KMS-11 (cell line): ENCODE measurements around the gene LRRC4C.

Experiments
- H2AFZ ChIP-seq: fragments of 200-600 bp; sonication (generic); 2 replicates; pipeline ENCODE4 v1.6.1; 2016; ENCODE audit warnings: antibody characterized with exemption, mixed run types, low read depth
- H3K27ac ChIP-seq: fragments of 200-600 bp; sonication (generic); 2 replicates; pipeline ENCODE4 v1.6.1; 2016; ENCODE audit warnings: mild to moderate bottlenecking, mixed run types
- H3K27me3 ChIP-seq: fragments of 200-600 bp; sonication (generic); 2 replicates; pipeline ENCODE4 v1.6.1; 2017; ENCODE audit warnings: mild to moderate bottlenecking, low read depth, mixed run types, moderate library complexity; ENCODE audit not compliant: insufficient read depth
- H3K36me3 ChIP-seq: fragments of 200-600 bp; sonication (generic); 2 replicates; pipeline ENCODE4 v1.6.1; 2017; ENCODE audit warnings: mild to moderate bottlenecking, mixed run types; ENCODE audit not compliant: insufficient read depth
- H3K4me1 ChIP-seq: fragments of 200-600 bp; sonication (generic); 2 replicates; pipeline ENCODE4 v1.6.1; 2016; ENCODE audit warnings: mild to moderate bottlenecking, low read depth, mixed run types; ENCODE audit not compliant: poor library complexity, severe bottlenecking
- H3K4me2 ChIP-seq: fragments of 200-600 bp; sonication (generic); 2 replicates; pipeline ENCODE4 v1.7.0; 2016; ENCODE audit warnings: mild to moderate bottlenecking, mixed run types
- H3K4me3 ChIP-seq: fragments of 200-600 bp; sonication (generic); IDR thresholded peaks from 2 replicates; pipeline ENCODE4 v1.6.1; 2017; ENCODE audit warnings: low read depth, low read length, mixed read lengths; ENCODE audit not compliant: insufficient read depth
- H3K79me2 ChIP-seq: fragments of 200-600 bp; sonication (generic); 2 replicates; pipeline ENCODE4 v1.6.1; 2016; ENCODE audit warnings: low read depth, mixed run types; ENCODE audit not compliant: insufficient read depth
- H3K9ac ChIP-seq: fragments of 200-600 bp; sonication (generic); 2 replicates; pipeline ENCODE4 v1.6.1; 2016; ENCODE audit warnings: mild to moderate bottlenecking, mixed run types
- H4K20me1 ChIP-seq: fragments of 200-600 bp; sonication (generic); 2 replicates; pipeline ENCODE4 v1.6.1; 2016; ENCODE audit warnings: mild to moderate bottlenecking, mixed run types; ENCODE audit not compliant: insufficient read depth
- TF ChIP-seq, protein P1 (sequence below): fragments of 200-600 bp; sonication (generic); conservative IDR thresholded peaks from 2 replicates; pipeline ENCODE4 v1.6.1; 2017; ENCODE audit warnings: low read depth, mild to moderate bottlenecking, antibody characterized with exemption, low read length, moderate library complexity, mixed read lengths

The LRRC4C gene

DNA sequence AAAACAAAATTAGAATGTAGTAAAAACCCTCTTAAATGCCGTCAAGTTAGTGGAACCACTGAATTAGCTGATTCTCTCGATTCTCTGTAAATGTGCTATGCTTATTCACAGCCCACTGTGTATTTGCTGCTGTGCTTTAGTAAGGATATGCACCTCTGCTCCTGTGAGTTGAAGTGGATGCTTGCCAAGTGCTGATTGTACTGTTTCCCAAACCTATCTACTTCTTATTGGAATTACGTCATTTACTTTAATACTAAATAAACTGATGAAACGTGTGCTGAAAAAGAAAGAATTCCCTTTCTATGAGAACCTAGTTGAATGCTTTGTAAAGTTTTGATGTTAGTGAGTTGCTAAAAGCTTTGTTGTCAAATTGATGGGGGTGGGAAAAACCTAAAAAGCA, 158.4 kb downstream of the LRRC4C start:
- Histone ChIP-seq H3K9ac (no peak overlapping the region), H3K27ac (no peak overlapping the region), H3K36me3 (no peaks in the 10 kb centered on the region), H3K4me3 (no peak overlapping the region), H2AFZ (no peak overlapping the region), H4K20me1 (no peaks in the 10 kb centered on the region), H3K79me2 (no peaks in the 10 kb centered on the region), H3K27me3 (no peaks in the 10 kb centered on the region), H3K4me1 (no peaks in the 10 kb centered on the region), H3K4me2 (no peak overlapping the region)
- TF ChIP-seq, protein P1, sequence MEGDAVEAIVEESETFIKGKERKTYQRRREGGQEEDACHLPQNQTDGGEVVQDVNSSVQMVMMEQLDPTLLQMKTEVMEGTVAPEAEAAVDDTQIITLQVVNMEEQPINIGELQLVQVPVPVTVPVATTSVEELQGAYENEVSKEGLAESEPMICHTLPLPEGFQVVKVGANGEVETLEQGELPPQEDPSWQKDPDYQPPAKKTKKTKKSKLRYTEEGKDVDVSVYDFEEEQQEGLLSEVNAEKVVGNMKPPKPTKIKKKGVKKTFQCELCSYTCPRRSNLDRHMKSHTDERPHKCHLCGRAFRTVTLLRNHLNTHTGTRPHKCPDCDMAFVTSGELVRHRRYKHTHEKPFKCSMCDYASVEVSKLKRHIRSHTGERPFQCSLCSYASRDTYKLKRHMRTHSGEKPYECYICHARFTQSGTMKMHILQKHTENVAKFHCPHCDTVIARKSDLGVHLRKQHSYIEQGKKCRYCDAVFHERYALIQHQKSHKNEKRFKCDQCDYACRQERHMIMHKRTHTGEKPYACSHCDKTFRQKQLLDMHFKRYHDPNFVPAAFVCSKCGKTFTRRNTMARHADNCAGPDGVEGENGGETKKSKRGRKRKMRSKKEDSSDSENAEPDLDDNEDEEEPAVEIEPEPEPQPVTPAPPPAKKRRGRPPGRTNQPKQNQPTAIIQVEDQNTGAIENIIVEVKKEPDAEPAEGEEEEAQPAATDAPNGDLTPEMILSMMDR, result no peak

- Histone ChIP-seq H3K4me3 (no peak overlapping the region), H4K20me1 (no peaks in the 10 kb centered on the region), H3K4me2 (no peak overlapping the region), H3K79me2 (no peaks in the 10 kb centered on the region), H3K9ac (no peak overlapping the region), H3K4me1 (no peaks in the 10 kb centered on the region), H2AFZ (no peak overlapping the region), H3K36me3 (no peaks in the 10 kb centered on the region), H3K27me3 (no peaks in the 10 kb centered on the region), H3K27ac (no peak overlapping the region)
- TF ChIP-seq, protein P1, result no peak
These were observed 170.0 kb downstream of the LRRC4C start for GRCh38 chr11:41289408-41289807.

DNA sequence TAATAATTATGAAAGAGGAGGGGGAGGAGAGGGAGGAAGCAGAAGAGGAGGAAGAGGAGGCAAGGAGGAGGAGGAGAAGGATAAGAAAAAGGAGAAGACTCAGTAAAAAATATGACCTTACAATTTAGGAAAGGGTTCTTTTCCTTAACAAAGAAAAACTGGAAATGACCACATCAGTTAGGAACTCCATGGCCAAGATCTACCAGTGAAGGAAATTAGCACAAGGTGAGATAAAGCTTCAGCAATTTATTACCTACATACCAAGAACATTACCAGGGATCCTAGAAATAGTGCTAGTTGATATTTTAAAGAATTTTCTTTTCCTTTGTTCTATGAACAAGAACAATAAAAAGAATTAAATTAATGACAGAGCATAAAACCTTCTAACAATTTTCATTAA, 172.7 kb downstream of the LRRC4C start:
- Histone ChIP-seq H3K9ac (no peak overlapping the region), H3K27ac (no peak overlapping the region), H3K4me2 (no peak overlapping the region), H3K4me1 (no peaks in the 10 kb centered on the region), H3K79me2 (no peaks in the 10 kb centered on the region), H4K20me1 (no peaks in the 10 kb centered on the region), H3K36me3 (no peaks in the 10 kb centered on the region), H3K27me3 (no peaks in the 10 kb centered on the region), H3K4me3 (no peak overlapping the region), H2AFZ (no peak overlapping the region)
- TF ChIP-seq, protein P1, result no peak

GRCh38 chr11:41284354-41284753, 175.1 kb downstream of the LRRC4C start:
- TF ChIP-seq, protein P1, result no peak
- no peaks in the 10 kb centered on the region for H3K36me3 ChIP-seq
- H3K9ac ChIP-seq, result no peak overlapping the region
- no peak overlapping the region for H2AFZ ChIP-seq
- no peaks in the 10 kb centered on the region for H4K20me1 ChIP-seq
- H3K4me1 ChIP-seq, result no peaks in the 10 kb centered on the region
- no peak overlapping the region for H3K4me3 ChIP-seq
- no peak overlapping the region for H3K4me2 ChIP-seq
- H3K27ac ChIP-seq, result no peak overlapping the region
- no peaks in the 10 kb centered on the region for H3K27me3 ChIP-seq
- no peaks in the 10 kb centered on the region for H3K79me2 ChIP-seq
